Measurements from ENCODE around the gene AZU1.
"Not testable (repeated sequence)": the region's sequence is repeated elsewhere in the genome, so short reads cannot be mapped to it uniquely, and the experiment has no call there.

Gene AZU1

GRCh38 chr19:876089-876488, 48.5 kb downstream of the AZU1 start:
- no peak for TF ChIP-seq CTCF (IDR thresholded peaks at IDR 0.05)
- H3K27ac Mint-ChIP-seq, result no peak overlapping the region
- DNase-seq, result no peak
- no peak overlapping the region for H3K4me3 Mint-ChIP-seq
- H3K27me3 Mint-ChIP-seq (ENCODE audit: low read depth, poor library complexity), result no peaks in the 10 kb centered on the region
- no peaks in the 10 kb centered on the region for H3K4me1 Mint-ChIP-seq
- no peaks in the 10 kb centered on the region for H3K9me3 Mint-ChIP-seq
- peaks cover 27% of the 10 kb centered on the region for H3K36me3 Mint-ChIP-seq (ENCODE audit: low read depth)

- TF ChIP-seq CTCF (IDR thresholded peaks at IDR 0.05), result no peak
- DNase-seq, result no peak
- Mint-ChIP-seq H3K4me3 (no peak overlapping the region), H3K27ac (no peak overlapping the region), H3K9me3 (no peaks in the 10 kb centered on the region), H3K27me3 (ENCODE audit: low read depth, poor library complexity) (no peaks in the 10 kb centered on the region), H3K4me1 (no peaks in the 10 kb centered on the region), H3K36me3 (ENCODE audit: low read depth) (peaks cover 30% of the 10 kb centered on the region)
Measured at GRCh38 chr19:876780-877314, 49.2 kb downstream of the AZU1 start.

- not testable (repeated sequence) for H3K27me3 Mint-ChIP-seq (ENCODE audit: low read depth, poor library complexity); DNase-seq; H3K9me3 Mint-ChIP-seq; H3K27ac Mint-ChIP-seq; H3K4me3 Mint-ChIP-seq; H3K4me1 Mint-ChIP-seq
- H3K36me3 Mint-ChIP-seq (ENCODE audit: low read depth), result peaks cover 39% of the 10 kb centered on the region
Measured at GRCh38 chr19:877992-878660, 50.5 kb downstream of the AZU1 start.

GRCh38 chr19:878751-879561, 51.3 kb downstream of the AZU1 start:
- not testable (repeated sequence) for DNase-seq; H3K9me3 Mint-ChIP-seq; H3K27ac Mint-ChIP-seq; H3K27me3 Mint-ChIP-seq (ENCODE audit: low read depth, poor library complexity); H3K4me3 Mint-ChIP-seq; H3K4me1 Mint-ChIP-seq
- H3K36me3 Mint-ChIP-seq (ENCODE audit: low read depth), result peaks cover 39% of the 10 kb centered on the region

GRCh38 chr19:879711-880438, 52.2 kb downstream of the AZU1 start:
- H3K4me3 Mint-ChIP-seq, result no peak overlapping the region
- H3K9me3 Mint-ChIP-seq, result no peaks in the 10 kb centered on the region
- no peaks in the 10 kb centered on the region for H3K4me1 Mint-ChIP-seq
- H3K27me3 Mint-ChIP-seq (ENCODE audit: low read depth, poor library complexity), result no peaks in the 10 kb centered on the region
- peaks cover 39% of the 10 kb centered on the region for H3K36me3 Mint-ChIP-seq (ENCODE audit: low read depth)
- no peak overlapping the region for H3K27ac Mint-ChIP-seq
- DNase-seq, result no peak
- no peak for TF ChIP-seq CTCF (IDR thresholded peaks at IDR 0.05)
